Colonic mucosa (tissue), 4 donors: ENCODE data around the gene TMTC2. TPM values are rescaled to one million over a fixed set of nuclear protein-coding genes. Genes with fewer than 3 reads are reported as not detected.

ENCODE experiments used
- DNase-seq: peaks from one replicate; pipeline ENCODE4 v3.0.0-alpha.2; 2020
- H3K27ac ChIP-seq: fragments of 200-600 bp; one replicate; pipeline ENCODE4 v1.8.0; 2021
- H3K27me3 ChIP-seq: fragments of 200-600 bp; one replicate; pipeline ENCODE4 v1.8.0; 2021
- H3K36me3 ChIP-seq: fragments of 200-600 bp; one replicate; pipeline ENCODE4 v1.8.0; 2021
- H3K4me1 ChIP-seq: fragments of 200-600 bp; one replicate; pipeline ENCODE4 v1.8.0; 2021; ENCODE audit warnings: mild to moderate bottlenecking
- H3K4me3 ChIP-seq: fragments of 200-600 bp; one replicate; pipeline ENCODE4 v1.8.0; 2021
- H3K9ac ChIP-seq, 2 donors: one replicate each; pipeline ENCODE4 v1.7.0; 2013; ENCODE audit warnings: control low read depth in 2 of 2, low read depth in 2 of 2, low read length in 2 of 2
- H3K9me3 ChIP-seq: fragments of 200-600 bp; one replicate; pipeline ENCODE4 v1.8.0; 2021
- intact Hi-C: fragments of 100-400 bp; cut with DNase I; formaldehyde crosslinking; loops from one replicate; pipeline ENCODE4 v1.14.1; 2022
- total RNA-seq, 2 donors: library from RNA; stranded (reverse); fragmentation: NEBNext Ultra II Directional in 1 of 2; extraction: Animal tissue kit (Norgen Biotek cat#: 25700) in 1 of 2; gene quantifications; one replicate each; pipeline ENCODE4 v1.2.1, GENCODE V29; 2021
- TF ChIP-seq, protein P1 (sequence below): fragments of 200-600 bp; IDR thresholded peaks from one replicate; pipeline ENCODE4 v1.8.0; 2022; ENCODE audit warnings: antibody characterized with exemption, mild to moderate bottlenecking
- donor health status: healthy.
- donor health status: DM: no; HTN: no; CAD: no.
- donor health status: DM: no; HTN: no; CAD: no.

TMTC2 gene
- total RNA-seq, 2 donors from 2014 or later = 12.2 to 20.6 TPM

DNA sequence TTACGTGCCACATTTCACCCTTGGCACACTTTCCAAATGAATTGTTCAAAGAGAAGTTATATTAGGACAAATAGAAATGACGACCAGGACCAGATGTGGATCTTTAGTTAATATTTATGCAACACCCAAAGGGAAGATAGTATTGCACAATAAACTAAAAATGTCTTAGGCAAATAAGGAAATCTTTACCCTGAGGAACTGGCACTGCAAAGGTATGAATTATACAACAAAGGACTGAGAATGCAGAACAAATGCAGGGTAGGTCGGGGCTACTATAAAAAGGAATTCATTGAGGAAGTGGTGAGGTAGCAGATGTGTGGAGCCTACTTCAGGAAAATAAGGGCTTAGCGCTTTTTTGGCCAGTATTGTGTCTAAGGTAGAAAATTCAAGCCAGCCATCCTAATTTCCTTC lies 3.9 kb upstream of the TMTC2 start:
- Histone ChIP-seq H3K4me1 (peaks cover 4% of the 10 kb centered on the region), H3K27me3 (no peaks in the 10 kb centered on the region), H3K4me3 (no peak overlapping the region), H3K9ac (peak overlapping the region in 1 of 2 donors; percentile 28), H3K27ac (no peak overlapping the region), H3K9me3 (no peaks in the 10 kb centered on the region), H3K36me3 (no peaks in the 10 kb centered on the region)
- intact Hi-C loops = loop anchor here (10.0 kb wide), 2 partner anchors 212 to 1142 kb away; no protein-coding TSS in a partner anchor
- TF ChIP-seq, protein P1, sequence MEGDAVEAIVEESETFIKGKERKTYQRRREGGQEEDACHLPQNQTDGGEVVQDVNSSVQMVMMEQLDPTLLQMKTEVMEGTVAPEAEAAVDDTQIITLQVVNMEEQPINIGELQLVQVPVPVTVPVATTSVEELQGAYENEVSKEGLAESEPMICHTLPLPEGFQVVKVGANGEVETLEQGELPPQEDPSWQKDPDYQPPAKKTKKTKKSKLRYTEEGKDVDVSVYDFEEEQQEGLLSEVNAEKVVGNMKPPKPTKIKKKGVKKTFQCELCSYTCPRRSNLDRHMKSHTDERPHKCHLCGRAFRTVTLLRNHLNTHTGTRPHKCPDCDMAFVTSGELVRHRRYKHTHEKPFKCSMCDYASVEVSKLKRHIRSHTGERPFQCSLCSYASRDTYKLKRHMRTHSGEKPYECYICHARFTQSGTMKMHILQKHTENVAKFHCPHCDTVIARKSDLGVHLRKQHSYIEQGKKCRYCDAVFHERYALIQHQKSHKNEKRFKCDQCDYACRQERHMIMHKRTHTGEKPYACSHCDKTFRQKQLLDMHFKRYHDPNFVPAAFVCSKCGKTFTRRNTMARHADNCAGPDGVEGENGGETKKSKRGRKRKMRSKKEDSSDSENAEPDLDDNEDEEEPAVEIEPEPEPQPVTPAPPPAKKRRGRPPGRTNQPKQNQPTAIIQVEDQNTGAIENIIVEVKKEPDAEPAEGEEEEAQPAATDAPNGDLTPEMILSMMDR = no peak
- DNase-seq = no peak

DNA sequence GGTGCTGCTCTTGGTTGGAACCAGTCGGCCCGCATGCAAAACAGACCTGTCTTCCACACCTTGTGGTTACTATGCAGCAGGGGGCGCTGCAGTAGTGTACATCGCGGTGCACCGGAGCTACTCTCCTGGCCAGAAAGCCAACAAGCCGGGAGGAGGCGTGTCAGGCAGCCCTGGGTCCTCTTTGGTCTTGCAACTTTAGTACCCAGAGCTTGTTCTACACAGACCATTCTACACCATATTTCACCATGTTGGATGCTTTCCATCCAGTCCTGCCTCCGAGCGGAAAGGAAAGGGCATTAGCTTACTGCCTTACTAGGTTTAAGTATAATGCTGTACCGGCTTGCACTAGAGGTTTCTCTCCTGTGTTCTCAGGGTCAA lies 927 bp upstream of the TMTC2 start:
- DNase-seq = peak; percentile 98
- peaks cover 4% of the 10 kb centered on the region for H3K4me1 ChIP-seq
- TF ChIP-seq, protein P1 = peak; percentile 78
- H3K9me3 ChIP-seq = no peaks in the 10 kb centered on the region
- no peaks in the 10 kb centered on the region for H3K36me3 ChIP-seq
- peak overlapping the region; percentile 88 for H3K4me3 ChIP-seq
- peak overlapping the region; percentile 97 for H3K27ac ChIP-seq
- peak overlapping the region; percentile 90 to 97 for H3K9ac ChIP-seq
- no peaks in the 10 kb centered on the region for H3K27me3 ChIP-seq
- intact Hi-C loops = loop anchor here (10.0 kb wide), 2 partner anchors 209 to 1139 kb away; no protein-coding TSS in a partner anchor

DNA sequence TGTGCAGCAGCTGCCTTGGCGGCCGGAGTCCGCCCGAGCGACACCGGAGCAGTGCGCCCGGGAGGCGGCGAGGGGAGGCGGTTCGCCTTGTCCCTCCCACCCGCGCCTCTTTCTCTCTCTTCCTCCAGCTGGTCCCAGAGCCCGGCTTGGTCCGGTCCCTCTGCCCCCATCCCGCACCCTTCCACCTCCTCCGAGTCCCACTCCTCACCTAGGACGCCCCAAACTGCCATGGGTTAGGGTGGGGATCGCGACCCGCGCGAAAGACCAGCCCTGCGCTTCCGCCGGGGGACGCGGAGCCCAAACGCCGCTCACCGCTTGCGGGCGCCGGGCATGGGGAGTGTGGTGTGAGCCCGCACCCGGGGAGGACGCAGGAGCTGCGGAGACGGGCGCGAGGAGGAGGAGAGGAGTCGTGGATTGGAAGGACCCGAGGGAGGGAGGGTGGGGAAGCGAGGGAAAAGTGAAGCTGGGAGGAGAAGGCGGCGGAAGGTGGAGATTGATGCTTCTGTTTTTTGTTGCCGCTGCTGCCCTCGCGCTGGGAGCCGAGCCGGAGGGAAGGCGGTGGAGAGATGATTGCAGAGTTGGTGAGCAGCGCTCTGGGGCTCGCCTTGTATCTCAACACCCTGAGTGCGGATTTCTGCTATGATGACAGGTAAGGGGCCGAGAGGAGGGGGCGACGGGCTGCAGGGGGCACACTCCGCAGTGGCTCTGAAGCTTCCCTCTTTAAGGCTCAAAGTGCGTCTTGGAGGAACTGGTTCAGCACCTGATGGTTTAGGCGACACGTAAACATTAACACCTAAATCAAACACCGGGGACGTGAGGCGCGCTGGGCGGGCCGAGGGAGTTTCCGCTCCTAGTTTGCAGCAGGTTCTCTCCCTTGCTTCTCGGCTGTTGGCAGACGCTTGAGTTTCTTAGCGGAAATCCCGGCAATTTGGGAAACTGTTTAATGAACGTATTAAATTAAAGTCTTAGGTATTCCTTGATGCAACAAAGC lies 610 bp downstream of the TMTC2 start:
- Histone ChIP-seq H3K4me1 (peaks cover 4% of the 10 kb centered on the region), H3K27ac (peak overlapping the region; percentile 97), H3K9ac (peak overlapping the region; percentile 60 to 97), H3K9me3 (no peaks in the 10 kb centered on the region), H3K36me3 (no peaks in the 10 kb centered on the region), H3K27me3 (no peaks in the 10 kb centered on the region), H3K4me3 (peak overlapping the region; percentile 88)
- TF ChIP-seq, protein P1 = no peak
- intact Hi-C loops = loop anchor here (10.0 kb wide), 2 partner anchors 207 to 1137 kb away; no protein-coding TSS in a partner anchor
- DNase-seq = peak; percentile 85

DNA sequence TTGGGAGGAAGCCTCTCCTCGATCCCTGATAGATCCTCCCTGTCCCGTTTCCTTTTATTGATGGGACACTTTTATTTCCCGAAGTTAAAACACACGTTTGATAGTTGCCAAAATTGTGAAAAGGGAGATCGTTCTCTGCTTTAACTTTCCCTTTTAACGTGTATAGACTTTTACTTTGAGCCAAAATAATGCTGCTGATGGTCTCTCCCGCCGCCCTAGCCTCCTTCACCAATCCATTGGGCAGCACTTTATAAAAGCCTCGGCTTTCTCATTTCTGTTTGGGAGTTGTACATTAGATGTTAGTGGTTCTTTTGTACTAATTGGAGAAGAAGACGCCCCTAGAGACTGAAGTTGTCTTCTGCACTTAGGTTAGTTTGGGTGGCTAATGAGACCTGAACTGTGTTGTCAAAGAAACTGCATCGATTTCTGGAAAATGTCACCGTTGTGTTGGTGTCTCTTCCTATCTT lies 1.4 kb downstream of the TMTC2 start:
- H3K27me3 ChIP-seq = no peaks in the 10 kb centered on the region
- peak overlapping the region; percentile 88 for H3K4me3 ChIP-seq
- TF ChIP-seq, protein P1 = no peak
- peak overlapping the region; percentile 60 to 97 for H3K9ac ChIP-seq
- H3K27ac ChIP-seq = peak overlapping the region; percentile 97
- H3K9me3 ChIP-seq = no peaks in the 10 kb centered on the region
- no peak for DNase-seq
- intact Hi-C loops = loop anchor here (10.0 kb wide), 2 partner anchors 207 to 1137 kb away; no protein-coding TSS in a partner anchor
- H3K36me3 ChIP-seq = no peaks in the 10 kb centered on the region
- H3K4me1 ChIP-seq = peaks cover 3% of the 10 kb centered on the region

DNA sequence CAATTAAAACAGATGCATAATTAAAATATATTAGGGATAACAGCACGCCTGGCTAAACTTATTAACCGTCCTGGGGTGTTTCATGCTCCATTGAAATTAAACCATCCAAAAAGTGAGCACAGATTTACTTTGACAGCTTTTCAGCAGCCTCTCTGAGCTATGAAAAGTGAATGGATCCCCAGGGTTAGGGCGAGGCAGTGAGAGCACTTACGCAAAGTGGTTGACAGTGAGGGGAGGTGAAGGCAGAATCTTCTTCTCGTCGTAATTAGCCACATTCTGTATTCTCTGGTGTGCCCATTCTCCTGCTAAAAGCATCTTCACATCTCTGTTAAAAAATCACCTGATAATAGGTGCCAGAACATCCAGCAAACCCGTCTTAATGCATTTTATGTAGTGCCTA lies 1.9 kb downstream of the TMTC2 start:
- H3K36me3 ChIP-seq = no peaks in the 10 kb centered on the region
- peak overlapping the region; percentile 97 for H3K27ac ChIP-seq
- H3K4me1 ChIP-seq = no peaks in the 10 kb centered on the region
- DNase-seq = no peak
- no peaks in the 10 kb centered on the region for H3K27me3 ChIP-seq
- TF ChIP-seq, protein P1 = no peak
- peak overlapping the region; percentile 88 for H3K4me3 ChIP-seq
- no peaks in the 10 kb centered on the region for H3K9me3 ChIP-seq
- H3K9ac ChIP-seq = peak overlapping the region in 1 of 2 donors; percentile 97
- intact Hi-C loops = loop anchor here (10.0 kb wide), 2 partner anchors 206 to 1136 kb away; no protein-coding TSS in a partner anchor
